IMR-90 (cell line): ENCODE results near the gene P3H1. TPM values are rescaled to one million over a fixed set of nuclear protein-coding genes. Genes with fewer than 3 reads are reported as not detected.
A peak's percentile ranks its signal among the peaks of the same experiment; 100 is the strongest.

Source experiments
- ATAC-seq: fragments of 200-7000 bp; cut with Tn5 transposase; 2 replicates; pipeline ENCODE4 v1.9.1; 2020; ENCODE audit warnings: low read depth, mild to moderate bottlenecking, moderate library complexity
- BruUV-seq: library from RNA; stranded (reverse); fragments of 400-500 nt; replicated peaks from 2 replicates; lab custom pipeline; 2021; lab: Mats Ljungman, UMichigan
- CTCF ChIA-PET: fragments of 300-600 bp; formaldehyde crosslinking; extraction: SDS; loops from one replicate; lab custom pipeline; 2021; ENCODE audit warnings: antibody characterized with exemption; lab: Yijun Ruan, JAX
- POLR2A ChIA-PET: fragments of 300-600 bp; sonication (Branson Sonifier 250); formaldehyde crosslinking; loops from one replicate; lab custom pipeline; 2022; ENCODE audit warnings: antibody characterized with exemption; ENCODE audit not compliant: unreplicated experiment; lab: Charles Lee
- DNase-seq: peaks from one replicate; pipeline ENCODE4 v3.0.0; 2013
- H2AFZ ChIP-seq: replicated peaks from 2 replicates; pipeline ENCODE3; 2013; ENCODE audit warnings: low read length, mild to moderate bottlenecking; ENCODE audit not compliant: poor library complexity
- H2AK5ac ChIP-seq: 2 replicates; pipeline ENCODE4 v1.6.1; 2013; ENCODE audit warnings: low read depth, low read length, inconsistent platforms
- H2AK9ac ChIP-seq: replicated peaks from 2 replicates; pipeline ENCODE3; 2013; ENCODE audit warnings: mild to moderate bottlenecking, low read depth, low read length, moderate library complexity; ENCODE audit not compliant: poor library complexity
- H2BK120ac ChIP-seq: 2 replicates; pipeline ENCODE4 v1.6.1; 2013; ENCODE audit warnings: low read depth, low read length, inconsistent platforms
- H2BK15ac ChIP-seq: 3 replicates; pipeline ENCODE4 v1.6.1; 2013; ENCODE audit warnings: low read depth, low read length, inconsistent platforms
- H2BK20ac ChIP-seq: 2 replicates; pipeline ENCODE4 v1.6.1; 2013; ENCODE audit warnings: low read depth, mild to moderate bottlenecking, inconsistent platforms, low read length, moderate library complexity
- H2BK5ac ChIP-seq: 2 replicates; pipeline ENCODE4 v1.6.1; 2013; ENCODE audit warnings: mild to moderate bottlenecking, low read depth, low read length, inconsistent platforms; ENCODE audit not compliant: poor library complexity, severe bottlenecking
- H3K14ac ChIP-seq: replicated peaks from 2 replicates; pipeline ENCODE4 v1.6.1; 2013; ENCODE audit warnings: low read depth, low read length, inconsistent platforms
- H3K18ac ChIP-seq: 2 replicates; pipeline ENCODE4 v1.6.1; 2013; ENCODE audit warnings: low read depth, low read length, control low read depth
- H3K23ac ChIP-seq: 2 replicates; pipeline ENCODE4 v1.6.1; 2013; ENCODE audit warnings: low read depth, low read length, inconsistent platforms
- H3K27ac ChIP-seq: 2 replicates; pipeline ENCODE4 v1.5.1; 2013; ENCODE audit warnings: mild to moderate bottlenecking, control low read depth, low read length; ENCODE audit not compliant: insufficient read depth
- H3K27me3 ChIP-seq: 2 replicates; pipeline ENCODE4 v1.6.1; 2013; ENCODE audit warnings: low read length; ENCODE audit not compliant: control insufficient read depth, insufficient read depth
- H3K36me3 ChIP-seq: 2 replicates; pipeline ENCODE4 v1.6.1; 2013; ENCODE audit warnings: low read length, mixed read lengths; ENCODE audit not compliant: control insufficient read depth, insufficient read depth
- H3K4ac ChIP-seq: 2 replicates; pipeline ENCODE4 v1.6.1; 2013; ENCODE audit warnings: low read depth, low read length, inconsistent platforms
- H3K4me1 ChIP-seq: 2 replicates; pipeline ENCODE4 v1.6.1; 2013; ENCODE audit warnings: low read length, mixed read lengths; ENCODE audit not compliant: control insufficient read depth, insufficient read depth
- H3K4me2 ChIP-seq: 2 replicates; pipeline ENCODE4 v1.6.1; 2013; ENCODE audit warnings: low read depth, mild to moderate bottlenecking, control low read depth, low read length, moderate library complexity
- H3K4me3 ChIP-seq: 2 replicates; pipeline ENCODE4 v1.5.1; 2013; ENCODE audit warnings: low read depth, mild to moderate bottlenecking, control low read depth, low read length, moderate library complexity; ENCODE audit not compliant: insufficient read depth
- H3K56ac ChIP-seq: 2 replicates; pipeline ENCODE4 v1.6.1; 2013; ENCODE audit warnings: low read length, inconsistent platforms; ENCODE audit not compliant: insufficient read depth; ENCODE audit errors: extremely low read depth
- H3K79me1 ChIP-seq, 2 experiments: 2 replicates each; pipeline ENCODE4 v1.6.1; 2013; ENCODE audit warnings: low read length in 2 of 2, inconsistent platforms in 1 of 2, low read depth in 1 of 2
- H3K9ac ChIP-seq: 2 replicates; pipeline ENCODE4 v1.6.1; 2013; ENCODE audit warnings: low read depth, low read length, control low read depth
- H3K9me1 ChIP-seq: 2 replicates; pipeline ENCODE4 v1.6.1; 2013; ENCODE audit warnings: low read length, inconsistent platforms; ENCODE audit not compliant: insufficient read depth
- H3K9me3 ChIP-seq: 2 replicates; pipeline ENCODE4 v1.6.1; 2013; ENCODE audit warnings: low read length; ENCODE audit not compliant: control insufficient read depth, insufficient read depth
- H4K20me1 ChIP-seq: 2 replicates; pipeline ENCODE4 v1.6.1; 2013; ENCODE audit warnings: low read length, inconsistent platforms; ENCODE audit not compliant: insufficient read depth
- H4K5ac ChIP-seq: 2 replicates; pipeline ENCODE4 v1.6.1; 2013; ENCODE audit warnings: mild to moderate bottlenecking, low read depth, low read length, control low read depth
- H4K8ac ChIP-seq, 2 experiments: 2 replicates each; pipeline ENCODE4 v1.6.1; 2013; ENCODE audit warnings: low read depth in 2 of 2, low read length in 2 of 2, control low read depth in 1 of 2, inconsistent platforms in 1 of 2
- H4K91ac ChIP-seq: 2 replicates; pipeline ENCODE4 v1.6.1; 2013; ENCODE audit warnings: low read depth, low read length, inconsistent platforms; ENCODE audit not compliant: insufficient read depth
- BHLHE40 ChIP-seq: fragments of 150-350 bp; IDR thresholded peaks from 2 replicates; pipeline ENCODE4 v1.6.1; 2016; ENCODE audit warnings: mild to moderate bottlenecking, low read depth, low read length
- CEBPB ChIP-seq: IDR thresholded peaks from 2 replicates; pipeline ENCODE4 v1.6.1; 2012; ENCODE audit warnings: low read depth, low read length, improper control_type of control experiment
- MAFK ChIP-seq: IDR thresholded peaks from 2 replicates; pipeline ENCODE4 v1.6.1; 2012; ENCODE audit warnings: low read depth, low read length, improper control_type of control experiment
- MAZ ChIP-seq: IDR thresholded peaks from 2 replicates; pipeline ENCODE4 v1.6.1; 2012; ENCODE audit warnings: low read depth, mild to moderate bottlenecking, low read length, improper control_type of control experiment, moderate library complexity, borderline replicate concordance
- MXI1 ChIP-seq: IDR thresholded peaks from 2 replicates; pipeline ENCODE4 v1.6.1; 2012; ENCODE audit warnings: low read depth, mild to moderate bottlenecking, low read length, moderate library complexity, borderline replicate concordance
- POLR2A ChIP-seq: IDR thresholded peaks from 2 replicates; pipeline ENCODE4 v1.6.1; 2012; ENCODE audit warnings: mild to moderate bottlenecking, low read depth, low read length
- RAD21 ChIP-seq: IDR thresholded peaks from 2 replicates; pipeline ENCODE4 v1.6.1; 2012; ENCODE audit warnings: low read length, improper control_type of control experiment
- RCOR1 ChIP-seq: IDR thresholded peaks from 2 replicates; pipeline ENCODE4 v1.6.1; 2012; ENCODE audit warnings: mild to moderate bottlenecking, low read length, improper control_type of control experiment; ENCODE audit not compliant: insufficient replicate concordance
- RFX5 ChIP-seq: IDR thresholded peaks from 2 replicates; pipeline ENCODE4 v1.8.0; 2012; ENCODE audit warnings: low read depth, mild to moderate bottlenecking, low read length, moderate library complexity
- SMC3 ChIP-seq: fragments of 150-350 bp; IDR thresholded peaks from 2 replicates; pipeline ENCODE4 v1.6.1; 2016; ENCODE audit warnings: low read depth, mild to moderate bottlenecking, antibody characterized with exemption, low read length, moderate library complexity
- WGBS, 2 experiments: methylation state at CpG; one replicate each; pipeline versions ENCODE4 v1.1.5 to v1.1.7; 2013; ENCODE audit warnings: missing lambda C conversion rate in 2 of 2; ENCODE audit not compliant: insufficient read length in 1 of 2; ENCODE audit errors: extremely low coverage in 2 of 2; 5-methylcytosine and 5-hydroxymethylcytosine counted together
- dilution Hi-C: fragments of 300-500 bp; cut with HindIII; formaldehyde crosslinking; loops from one replicate; pipeline ENCODE4 v1.14.3; 2018; ENCODE audit warnings: low sequenced_read_pairs; ENCODE audit not compliant: unreplicated experiment
- in situ Hi-C: fragments of 300-500 bp; cut with MboI; formaldehyde crosslinking; loops from 3 replicates; pipeline ENCODE4 v1.14.3; 2019; ENCODE audit warnings: low sequenced_read_pairs, inconsistent platforms, mixed read lengths
- intact Hi-C: fragments of 100-400 bp; cut with micrococcal nuclease; formaldehyde crosslinking; loops from 2 replicates; pipeline ENCODE4 v1.10.0; 2022
- polyA plus RNA-seq, 3 experiments: library from polyadenylated mRNA; depleted of rRNA; stranded (reverse); fragments of >200 nt; gene quantifications; 2 replicates each; pipeline ENCODE4 v1.2.3, GENCODE V29; 2012; ENCODE audit warnings: low replicate concordance in 1 of 3
- total RNA-seq: library from RNA; depleted of rRNA; stranded (reverse); fragments of >200 nt; gene quantifications from 2 replicates; pipeline ENCODE4 v1.2.3, GENCODE V29; 2012
- TF ChIP-seq, protein P1 (sequence below): conservative IDR thresholded peaks from 2 replicates; pipeline ENCODE4 v1.5.1; 2012; ENCODE audit warnings: mild to moderate bottlenecking, low read depth, low read length, improper control_type of control experiment
- TF ChIP-seq, protein P2 (sequence below): fragments of 150-350 bp; IDR thresholded peaks from 2 replicates; pipeline ENCODE4 v1.6.1; 2017; ENCODE audit warnings: mild to moderate bottlenecking, antibody characterized with exemption, low read length, low read depth
- TF ChIP-seq, protein P3 (sequence below): fragments of 150-350 bp; IDR thresholded peaks from 2 replicates; pipeline ENCODE4 v1.6.1; 2016; ENCODE audit warnings: low read depth, mild to moderate bottlenecking, low read length, moderate library complexity, borderline replicate concordance

The P3H1 gene
- total and polyA plus RNA-seq, 2 of the 4 experiments (the other 2 are of a cell fraction) = 108 to 210 TPM

DNA sequence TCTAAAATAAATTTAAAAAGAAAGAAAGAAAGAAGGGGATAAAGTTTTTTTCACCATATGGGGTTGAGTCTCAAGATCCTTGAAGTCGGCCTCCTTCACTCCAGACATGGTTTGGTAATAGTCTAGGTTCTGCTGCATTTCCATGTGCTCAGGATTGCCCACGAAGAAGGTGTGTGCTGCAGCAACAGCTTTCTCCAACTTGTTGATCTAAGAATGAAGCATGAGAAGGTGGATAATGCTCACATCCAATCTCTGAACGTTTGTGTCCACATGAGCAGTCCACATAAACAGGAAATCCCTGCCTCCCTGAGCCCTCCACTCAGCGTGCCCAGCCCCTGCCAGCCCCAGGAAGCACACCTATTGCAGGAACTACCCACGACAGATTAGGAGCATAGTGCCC is 4.6 kb downstream of the P3H1 start:
- in situ Hi-C loops = no loop called here

More for the DNA sequence above, 4.6 kb downstream of the P3H1 start:
- dilution Hi-C loops (no loop called here), intact Hi-C loops (loop anchor here (10.0 kb wide), 1 partner anchor 427 kb away; the partner anchor contains the start of gene FOXJ3)
- Histone ChIP-seq H3K9me1 (peaks cover 7% of the 10 kb centered on the region), H3K4ac (no peak overlapping the region), H3K79me1 (peaks cover 19 to 31% of the 10 kb centered on the region in 2 experiments), H4K5ac (no peak overlapping the region), H2BK20ac (no peak overlapping the region), H3K4me2 (no peak overlapping the region), H2BK5ac (no peak overlapping the region), H4K8ac (no peak overlapping the region), H4K20me1 (peaks cover 32% of the 10 kb centered on the region), H3K36me3 (peaks cover 25% of the 10 kb centered on the region), H3K4me1 (no peaks in the 10 kb centered on the region; the same call in 1 of the 2 replicates), H3K23ac (0 out of 2 replicates have a peak overlapping the region, but pooled peaks have one; percentile 20), H3K56ac (no peak overlapping the region), H3K18ac (no peak overlapping the region), H3K4me3 (no peak overlapping the region), H3K9me3 (no peaks in the 10 kb centered on the region), H3K14ac (no peak overlapping the region), H3K27ac (no peak overlapping the region), H2BK15ac (no peak overlapping the region), H2BK120ac (no peak overlapping the region), H2AK9ac (no peak overlapping the region), H3K27me3 (no peaks in the 10 kb centered on the region), H4K91ac (no peak overlapping the region), H2AFZ (no peak overlapping the region), H2AK5ac (no peak overlapping the region), H3K9ac (no peak overlapping the region)
- POLR2A ChIA-PET = interaction anchor here (0.6 kb wide), 1 partner anchor 40 kb away, joined by 5 read pairs; no protein-coding TSS in a partner anchor
- WGBS, 2 experiments = no CpG with 5 or more reads among the region's 5 CpGs
- TF ChIP-seq, protein P1, sequence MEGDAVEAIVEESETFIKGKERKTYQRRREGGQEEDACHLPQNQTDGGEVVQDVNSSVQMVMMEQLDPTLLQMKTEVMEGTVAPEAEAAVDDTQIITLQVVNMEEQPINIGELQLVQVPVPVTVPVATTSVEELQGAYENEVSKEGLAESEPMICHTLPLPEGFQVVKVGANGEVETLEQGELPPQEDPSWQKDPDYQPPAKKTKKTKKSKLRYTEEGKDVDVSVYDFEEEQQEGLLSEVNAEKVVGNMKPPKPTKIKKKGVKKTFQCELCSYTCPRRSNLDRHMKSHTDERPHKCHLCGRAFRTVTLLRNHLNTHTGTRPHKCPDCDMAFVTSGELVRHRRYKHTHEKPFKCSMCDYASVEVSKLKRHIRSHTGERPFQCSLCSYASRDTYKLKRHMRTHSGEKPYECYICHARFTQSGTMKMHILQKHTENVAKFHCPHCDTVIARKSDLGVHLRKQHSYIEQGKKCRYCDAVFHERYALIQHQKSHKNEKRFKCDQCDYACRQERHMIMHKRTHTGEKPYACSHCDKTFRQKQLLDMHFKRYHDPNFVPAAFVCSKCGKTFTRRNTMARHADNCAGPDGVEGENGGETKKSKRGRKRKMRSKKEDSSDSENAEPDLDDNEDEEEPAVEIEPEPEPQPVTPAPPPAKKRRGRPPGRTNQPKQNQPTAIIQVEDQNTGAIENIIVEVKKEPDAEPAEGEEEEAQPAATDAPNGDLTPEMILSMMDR = no peak
- no peak for TF ChIP-seq MXI1
- no peak for TF ChIP-seq SMC3
- no peak for TF ChIP-seq MAFK
- TF ChIP-seq CEBPB = no peak
- TF ChIP-seq RAD21 = no peak
- no peak for TF ChIP-seq RCOR1
- TF ChIP-seq POLR2A = no peak
- no peak for TF ChIP-seq RFX5
- TF ChIP-seq, protein P2, sequence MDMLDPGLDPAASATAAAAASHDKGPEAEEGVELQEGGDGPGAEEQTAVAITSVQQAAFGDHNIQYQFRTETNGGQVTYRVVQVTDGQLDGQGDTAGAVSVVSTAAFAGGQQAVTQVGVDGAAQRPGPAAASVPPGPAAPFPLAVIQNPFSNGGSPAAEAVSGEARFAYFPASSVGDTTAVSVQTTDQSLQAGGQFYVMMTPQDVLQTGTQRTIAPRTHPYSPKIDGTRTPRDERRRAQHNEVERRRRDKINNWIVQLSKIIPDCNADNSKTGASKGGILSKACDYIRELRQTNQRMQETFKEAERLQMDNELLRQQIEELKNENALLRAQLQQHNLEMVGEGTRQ = no peak
- TF ChIP-seq MAZ = no peak
- TF ChIP-seq, protein P3, sequence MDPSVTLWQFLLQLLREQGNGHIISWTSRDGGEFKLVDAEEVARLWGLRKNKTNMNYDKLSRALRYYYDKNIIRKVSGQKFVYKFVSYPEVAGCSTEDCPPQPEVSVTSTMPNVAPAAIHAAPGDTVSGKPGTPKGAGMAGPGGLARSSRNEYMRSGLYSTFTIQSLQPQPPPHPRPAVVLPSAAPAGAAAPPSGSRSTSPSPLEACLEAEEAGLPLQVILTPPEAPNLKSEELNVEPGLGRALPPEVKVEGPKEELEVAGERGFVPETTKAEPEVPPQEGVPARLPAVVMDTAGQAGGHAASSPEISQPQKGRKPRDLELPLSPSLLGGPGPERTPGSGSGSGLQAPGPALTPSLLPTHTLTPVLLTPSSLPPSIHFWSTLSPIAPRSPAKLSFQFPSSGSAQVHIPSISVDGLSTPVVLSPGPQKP = no peak
- no peak for TF ChIP-seq BHLHE40
- no TSS peak for BruUV-seq
- no peak for ATAC-seq
- no peak for DNase-seq
- CTCF ChIA-PET = interaction anchor here (0.6 kb wide), 1 partner anchor 44 kb away, joined by 3 read pairs; no protein-coding TSS in a partner anchor
